GM06990 (cell line): ENCODE results near the gene STRN3.
"Not testable (repeated sequence)": the region's sequence is repeated elsewhere in the genome, so short reads cannot be mapped to it uniquely, and the experiment has no call there.

Source experiments
- DNase-seq: peaks from one replicate; pipeline ENCODE4 v3.0.0-alpha.2; 2011; ENCODE audit not compliant: insufficient read length; ENCODE audit errors: extremely low read depth
- H3K27me3 ChIP-seq: replicated peaks from 2 replicates; pipeline ENCODE4 v1.6.0; 2011; ENCODE audit warnings: low read length; ENCODE audit not compliant: control insufficient read depth, insufficient read depth
- H3K36me3 ChIP-seq: 2 replicates; pipeline ENCODE4 v1.5.1; 2011; ENCODE audit warnings: low read length; ENCODE audit not compliant: control insufficient read depth, insufficient read depth
- H3K4me3 ChIP-seq: replicated peaks from 2 replicates; pipeline ENCODE4 v1.5.1; 2011; ENCODE audit warnings: low read depth, mild to moderate bottlenecking, control low read depth, low read length
- CTCF ChIP-seq: IDR thresholded peaks from 2 replicates; pipeline ENCODE4 v1.5.1; 2011; ENCODE audit warnings: low read length, control low read depth, mild to moderate bottlenecking, inconsistent platforms; ENCODE audit not compliant: insufficient read depth, poor library complexity, severe bottlenecking

STRN3 gene

DNA sequence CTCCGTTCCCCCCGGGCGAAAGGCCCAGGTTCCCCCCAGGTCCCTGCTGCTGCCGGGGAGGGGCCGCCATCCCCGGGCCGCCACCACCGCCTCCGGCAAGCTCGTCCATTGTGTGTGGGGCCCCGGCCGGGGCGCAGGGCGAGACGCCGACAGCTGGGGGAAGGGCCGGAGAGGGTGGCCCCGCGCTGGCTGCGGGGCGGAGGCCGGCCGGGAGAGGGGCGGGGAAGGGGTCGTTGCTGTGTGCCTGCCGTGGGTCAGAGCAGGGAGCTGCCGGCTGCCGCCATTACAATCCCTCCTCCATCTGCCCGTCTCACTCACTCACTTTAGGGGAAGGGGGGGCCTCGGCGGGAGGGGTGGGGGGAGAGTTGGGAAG lies at the start of gene STRN3:
STRN3 (minus strand) TSS at position 303 of the 373 bp plus-strand sequence; CDS start at position 109, 194 bp downstream.
- no peaks in the 10 kb centered on the region for H3K27me3 ChIP-seq
- DNase-seq: no peak
- peak within 1 kb of the TSS; percentile 99 for H3K4me3 ChIP-seq
- TF ChIP-seq CTCF: no peak
- H3K36me3 ChIP-seq: no peaks in the 10 kb centered on the region; the same call in 1 of the 2 replicates

DNA sequence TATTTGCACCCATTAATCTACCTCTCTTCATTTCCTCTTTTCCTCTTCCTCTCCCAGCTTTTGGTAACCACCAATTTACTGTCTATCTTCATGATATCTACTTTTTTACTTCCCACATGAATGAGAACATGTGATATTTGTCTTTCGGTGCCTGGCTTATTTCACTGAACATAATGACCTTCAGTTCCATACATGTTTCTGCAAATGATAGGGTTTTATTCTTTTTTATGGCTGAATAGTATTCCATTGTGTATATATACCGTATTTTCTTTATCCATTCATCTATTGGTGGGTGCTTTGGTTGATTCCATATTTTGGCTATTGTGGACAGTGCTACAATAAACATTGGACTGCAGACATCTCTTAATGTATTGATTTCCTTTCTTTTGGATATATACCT lies 49.0 kb upstream of the STRN3 start:
- Histone ChIP-seq H3K27me3 (no peaks in the 10 kb centered on the region), H3K4me3 (no peak overlapping the region), H3K36me3 (no peaks in the 10 kb centered on the region)
- no peak for DNase-seq
- no peak for TF ChIP-seq CTCF

DNA sequence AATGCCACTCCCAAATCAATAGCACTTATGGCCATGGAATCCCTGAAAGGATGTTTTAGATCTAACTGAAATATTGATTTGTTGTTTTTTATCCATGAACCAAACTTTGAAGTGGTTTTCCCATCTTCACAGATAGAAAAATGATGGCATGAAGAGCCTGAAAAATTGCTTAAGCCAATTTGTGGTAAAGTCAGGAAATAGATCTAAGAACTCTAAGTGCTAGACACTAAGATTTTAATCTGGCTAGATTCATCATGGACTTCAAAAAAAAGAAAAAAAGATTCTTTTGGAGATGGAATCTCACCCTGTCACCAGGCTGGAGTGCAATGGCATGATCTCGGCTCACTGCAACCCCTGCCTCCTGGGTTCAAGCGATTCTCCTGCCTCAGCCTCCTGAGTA lies 45.0 kb upstream of the STRN3 start:
- Histone ChIP-seq H3K36me3 (no peaks in the 10 kb centered on the region), H3K4me3 (no peak overlapping the region), H3K27me3 (no peaks in the 10 kb centered on the region)
- no peak for DNase-seq
- no peak for TF ChIP-seq CTCF

DNA sequence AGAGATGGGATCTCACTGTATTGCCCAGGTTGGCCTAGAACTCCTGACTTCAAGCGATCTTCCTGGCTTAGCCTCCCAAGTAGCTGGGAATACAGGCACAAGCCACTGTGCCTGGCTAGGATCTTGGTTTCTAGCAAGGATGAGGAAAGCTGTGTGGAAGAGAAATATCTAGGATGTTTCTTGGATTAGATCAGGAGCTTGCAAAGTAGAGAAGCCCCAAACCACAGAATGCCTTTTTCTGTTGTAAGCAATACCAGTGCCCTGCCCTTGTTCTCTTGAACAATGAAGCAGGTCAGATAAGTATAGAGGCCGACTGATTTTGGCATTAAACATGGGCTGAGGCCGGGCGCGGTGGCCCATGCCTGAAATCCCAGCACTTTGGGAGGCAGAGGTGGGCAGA lies 44.3 kb upstream of the STRN3 start:
- H3K36me3 ChIP-seq: no peaks in the 10 kb centered on the region
- TF ChIP-seq CTCF: no peak
- DNase-seq: no peak
- no peak overlapping the region for H3K4me3 ChIP-seq
- no peaks in the 10 kb centered on the region for H3K27me3 ChIP-seq

DNA sequence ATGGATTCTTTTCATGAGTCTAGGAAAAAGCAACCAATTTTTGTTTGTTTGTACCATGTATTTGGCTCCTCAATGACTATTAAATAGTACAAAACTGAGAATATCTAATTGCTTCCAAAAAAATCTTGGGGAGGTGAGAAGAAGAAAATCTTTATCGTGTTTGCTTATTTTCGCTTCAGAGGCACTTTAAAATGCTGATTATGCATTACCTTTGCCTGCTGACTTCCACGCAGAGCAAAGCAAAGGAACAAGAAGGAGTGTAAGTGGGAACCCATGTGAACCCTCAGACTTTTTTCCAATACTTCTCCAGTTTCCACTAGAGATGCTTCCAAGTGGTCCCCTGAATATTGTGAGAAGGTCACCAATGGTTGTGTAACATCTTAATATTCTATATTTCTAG lies 43.2 kb upstream of the STRN3 start:
- no peak for TF ChIP-seq CTCF
- no peak overlapping the region for H3K4me3 ChIP-seq
- DNase-seq: no peak
- H3K27me3 ChIP-seq: no peaks in the 10 kb centered on the region
- H3K36me3 ChIP-seq: no peaks in the 10 kb centered on the region

- Histone ChIP-seq H3K36me3 (no peaks in the 10 kb centered on the region), H3K27me3 (no peaks in the 10 kb centered on the region), H3K4me3 (no peak overlapping the region)
- TF ChIP-seq CTCF: no peak
- no peak for DNase-seq
These were observed 42.1 kb upstream of the STRN3 start for GRCh38 chr14:31068235-31068634.

GRCh38 chr14:31062908-31063307 lies 36.7 kb upstream of the STRN3 start:
- not testable (repeated sequence) for H3K36me3 ChIP-seq, H3K4me3 ChIP-seq, H3K27me3 ChIP-seq, DNase-seq
